Activated CD8-positive, alpha-beta memory T cell treated with anti-CD3 and anti-CD28 coated beads for 4 hours (primary cell): ENCODE data around the gene APOL4.
"Not testable (repeated sequence)": the region's sequence is repeated elsewhere in the genome, so short reads cannot be mapped to it uniquely, and the experiment has no call there.

Source experiments
- DNase-seq, 2 donors: peaks; one replicate each; pipeline ENCODE4 v3.0.0-alpha.2; 2020; ENCODE audit warnings: low read depth in 2 of 2

APOL4 gene

GRCh38 chr22:36232715-36233401, 31.2 kb upstream of the APOL4 start:
- no peak for DNase-seq

- DNase-seq: not testable (repeated sequence)
These were observed 29.4 kb upstream of the APOL4 start for GRCh38 chr22:36231051-36231450.

- not testable (repeated sequence) for DNase-seq
These were observed 28.0 kb upstream of the APOL4 start for GRCh38 chr22:36229649-36230048.

- no peak for DNase-seq
These were observed 27.3 kb upstream of the APOL4 start for GRCh38 chr22:36228944-36229343.

- not testable (repeated sequence) for DNase-seq
These were observed 26.8 kb upstream of the APOL4 start for GRCh38 chr22:36228369-36228768.

GRCh38 chr22:36227806-36228205, 26.2 kb upstream of the APOL4 start:
- DNase-seq: no peak

- no peak for DNase-seq
These were observed 25.8 kb upstream of the APOL4 start for GRCh38 chr22:36227396-36227795.

- DNase-seq: no peak
These were observed 24.6 kb upstream of the APOL4 start for GRCh38 chr22:36226189-36226588.

GRCh38 chr22:36225333-36225922, 23.8 kb upstream of the APOL4 start:
- DNase-seq: no peak

- no peak for DNase-seq
These were observed 22.6 kb upstream of the APOL4 start for GRCh38 chr22:36224245-36224644.

GRCh38 chr22:36223504-36223903, 21.9 kb upstream of the APOL4 start:
- DNase-seq: no peak

GRCh38 chr22:36222887-36223450, 21.4 kb upstream of the APOL4 start:
- no peak for DNase-seq

- peak in 1 of 2 donors; percentile 19 for DNase-seq
These were observed 20.5 kb upstream of the APOL4 start for GRCh38 chr22:36221799-36222751.

GRCh38 chr22:36220451-36220921, 18.9 kb upstream of the APOL4 start:
- DNase-seq: no peak

- no peak for DNase-seq
These were observed 17.1 kb upstream of the APOL4 start for GRCh38 chr22:36218648-36219193.

- no peak for DNase-seq
These were observed 14.4 kb upstream of the APOL4 start for GRCh38 chr22:36215981-36216380.

GRCh38 chr22:36213586-36213985, 12.0 kb upstream of the APOL4 start:
- DNase-seq: no peak

GRCh38 chr22:36212901-36213300, 11.3 kb upstream of the APOL4 start:
- DNase-seq: no peak

- DNase-seq: no peak
These were observed 9.7 kb upstream of the APOL4 start for GRCh38 chr22:36211237-36211861.

GRCh38 chr22:36210224-36210623, 8.6 kb upstream of the APOL4 start:
- no peak for DNase-seq

- DNase-seq: not testable (repeated sequence)
These were observed 7.9 kb upstream of the APOL4 start for GRCh38 chr22:36209488-36209908.
